Stimulated activated CD4-positive, alpha-beta T cell treated with anti-CD3 and anti-CD28 coated beads, Interleukin-4, amount 100 ng/mL, for 24 hours (primary cell): ENCODE measurements around the gene MYL9.
"Not testable (repeated sequence)": the region's sequence is repeated elsewhere in the genome, so short reads cannot be mapped to it uniquely, and the experiment has no call there.

Experiments used
- DNase-seq: peaks from one replicate; pipeline ENCODE4 v3.0.0-alpha.2; 2020

Gene MYL9

GRCh38 chr20:36541227-36541767, at the start of gene MYL9:
TSS of gene MYL9 (plus strand) at chr20:36541519. CDS start at chr20:36544885, 3,366 bp downstream.
- no peak for DNase-seq

- DNase-seq: peak; percentile 56
These were observed 49.3 kb upstream of the MYL9 start for GRCh38 chr20:36491901-36492617.

DNA sequence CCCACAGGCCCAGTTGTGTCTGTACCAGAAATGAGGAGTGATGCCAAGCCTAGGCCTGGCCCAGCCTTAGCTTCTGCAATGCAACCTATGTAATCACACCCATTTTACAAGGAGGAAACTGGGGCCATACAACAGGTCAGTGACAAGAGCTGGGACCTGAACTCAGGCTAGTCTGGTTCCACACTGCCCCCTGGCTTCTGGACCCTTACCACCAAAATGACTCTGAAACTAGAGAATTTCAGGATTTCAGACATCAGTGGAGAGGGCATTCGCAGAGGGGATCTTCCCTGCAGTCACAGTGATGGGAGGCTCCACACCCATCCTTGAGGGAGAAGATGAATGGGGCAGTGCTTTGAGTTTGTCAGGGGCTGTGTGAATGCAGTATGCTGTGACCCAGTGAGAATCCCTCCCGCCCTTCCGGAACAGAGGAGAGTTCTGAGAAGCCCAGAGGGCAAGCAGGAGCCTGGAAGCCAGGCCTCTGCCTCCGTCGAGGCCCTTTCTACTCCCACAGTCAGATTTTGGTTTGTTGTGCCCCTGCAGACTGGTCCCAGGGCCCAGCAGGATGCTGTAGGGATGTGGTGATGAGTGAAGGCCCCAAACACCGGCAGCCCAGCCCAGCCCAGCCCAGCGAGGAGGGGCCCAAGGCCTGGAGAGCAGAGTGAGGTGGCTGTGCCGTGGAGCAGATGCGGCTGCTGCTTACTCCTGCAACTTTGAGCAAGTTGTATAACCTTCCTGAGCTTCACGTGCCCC, 48.1 kb upstream of the MYL9 start:
- peak; percentile 10 for DNase-seq

GRCh38 chr20:36493801-36494114, 47.6 kb upstream of the MYL9 start:
- DNase-seq: no peak

- no peak for DNase-seq
These were observed 44.3 kb upstream of the MYL9 start for GRCh38 chr20:36496707-36497669.

GRCh38 chr20:36497856-36498255, 43.5 kb upstream of the MYL9 start:
- DNase-seq: no peak

- DNase-seq: no peak
These were observed 42.7 kb upstream of the MYL9 start for GRCh38 chr20:36498386-36499179.

GRCh38 chr20:36499211-36499610, 42.1 kb upstream of the MYL9 start:
- DNase-seq: no peak

DNA sequence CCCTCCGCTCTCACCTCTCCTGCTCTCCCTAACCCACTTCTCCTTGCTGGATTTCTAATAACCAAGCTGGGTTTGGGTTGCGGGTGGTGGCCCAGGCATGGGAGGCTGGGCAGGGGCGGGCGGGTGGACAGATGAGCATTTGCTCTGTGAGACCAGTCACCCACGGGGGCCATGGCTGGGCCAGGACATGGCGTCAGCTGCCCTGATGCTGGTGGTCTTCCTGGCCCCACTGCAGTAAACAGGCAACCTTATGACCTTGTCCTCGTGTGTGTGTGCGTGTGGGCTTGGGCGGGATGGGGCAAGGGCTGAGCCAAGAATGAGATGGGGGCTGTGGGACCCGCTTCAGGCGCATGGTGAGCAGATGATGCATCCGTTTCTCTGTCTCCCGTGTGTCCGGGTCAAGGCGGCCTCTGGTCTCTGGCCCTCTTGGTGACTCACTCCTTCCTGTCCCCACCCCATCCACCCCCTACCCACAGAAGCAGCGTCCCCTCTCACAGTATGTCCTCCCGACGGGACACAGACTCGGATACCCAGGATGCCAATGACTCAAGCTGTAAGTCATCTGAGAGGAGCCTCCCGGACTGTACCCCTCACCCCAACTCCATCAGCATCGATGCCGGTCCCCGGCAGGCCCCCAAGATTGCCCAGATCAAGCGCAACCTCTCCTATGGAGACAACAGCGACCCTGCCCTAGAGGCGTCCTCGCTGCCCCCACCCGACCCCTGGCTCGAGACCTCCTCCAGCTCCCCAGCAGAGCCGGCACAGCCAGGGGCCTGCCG, 41.4 kb upstream of the MYL9 start:
- no peak for DNase-seq

DNA sequence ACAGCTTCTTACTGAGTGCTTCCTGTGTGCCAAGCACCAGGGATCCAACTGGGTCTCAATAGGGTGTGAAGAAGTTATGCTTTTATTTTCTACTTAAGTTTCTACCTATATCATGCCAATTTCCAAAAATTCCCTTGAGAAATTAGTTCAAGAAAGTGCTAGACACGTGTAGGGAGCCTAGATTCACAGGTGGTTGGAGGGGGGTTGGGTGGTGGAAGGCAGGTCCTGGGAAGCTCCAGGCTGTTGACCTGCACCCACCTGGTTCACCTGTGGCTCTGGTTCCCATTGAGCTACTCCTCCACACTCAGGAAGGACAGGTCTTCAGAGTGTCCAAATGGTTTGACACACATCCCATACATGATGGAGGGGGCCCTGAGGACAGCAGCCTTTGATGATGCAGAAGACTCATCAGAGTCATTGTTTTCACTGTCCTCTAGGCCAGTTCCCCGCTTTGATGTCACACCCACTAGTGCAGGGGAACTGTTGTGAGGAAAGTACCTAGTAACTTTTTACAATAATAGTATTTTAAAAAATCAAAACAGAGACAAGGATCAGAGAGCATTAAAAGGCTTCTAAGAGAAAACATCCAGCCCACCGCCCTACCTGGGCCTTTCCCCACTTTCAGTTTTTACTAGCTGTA, 39.8 kb upstream of the MYL9 start:
- DNase-seq: peak; percentile 14

DNA sequence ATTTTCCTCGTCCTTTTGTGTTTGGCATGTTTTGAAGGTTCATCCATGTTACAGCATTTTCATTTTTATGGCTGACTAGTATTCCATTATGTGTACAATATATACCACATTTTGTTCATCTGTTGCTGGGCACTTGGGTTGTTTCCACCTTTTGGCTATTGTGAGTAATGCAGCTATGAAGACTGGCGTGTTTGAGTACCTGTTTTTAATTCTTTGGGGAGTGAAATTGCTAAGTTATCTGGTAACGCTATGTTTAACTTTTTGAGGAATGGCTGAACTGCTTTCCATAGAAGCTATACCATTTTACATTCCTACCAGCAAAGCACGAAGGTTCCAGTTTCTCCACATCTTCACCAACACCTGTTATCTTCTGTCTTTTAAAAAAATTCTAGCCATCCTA, 37.0 kb upstream of the MYL9 start:
- DNase-seq: no peak

DNA sequence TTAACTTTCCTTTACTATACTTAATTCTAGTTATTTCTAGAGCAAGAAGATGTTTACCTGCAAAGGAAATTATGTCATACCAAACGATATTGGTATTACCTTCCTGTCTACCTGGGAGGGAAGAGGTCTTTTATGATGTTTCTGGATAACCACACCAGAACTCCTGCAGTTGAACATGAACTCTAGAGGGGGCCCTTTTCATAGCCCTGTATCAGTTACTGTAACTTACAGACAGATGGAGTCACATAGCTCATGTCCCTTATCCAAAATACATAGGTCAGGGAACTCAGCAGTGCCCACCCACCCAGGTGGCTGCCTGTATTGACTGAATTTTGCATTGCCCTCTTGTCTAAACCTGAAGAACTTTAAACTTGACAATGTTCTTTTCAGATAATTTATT, 35.1 kb upstream of the MYL9 start:
- DNase-seq: no peak

- no peak for DNase-seq
These were observed 33.6 kb upstream of the MYL9 start for GRCh38 chr20:36507746-36508145.

- DNase-seq: no peak
These were observed 22.2 kb upstream of the MYL9 start for GRCh38 chr20:36519012-36519719.

DNA sequence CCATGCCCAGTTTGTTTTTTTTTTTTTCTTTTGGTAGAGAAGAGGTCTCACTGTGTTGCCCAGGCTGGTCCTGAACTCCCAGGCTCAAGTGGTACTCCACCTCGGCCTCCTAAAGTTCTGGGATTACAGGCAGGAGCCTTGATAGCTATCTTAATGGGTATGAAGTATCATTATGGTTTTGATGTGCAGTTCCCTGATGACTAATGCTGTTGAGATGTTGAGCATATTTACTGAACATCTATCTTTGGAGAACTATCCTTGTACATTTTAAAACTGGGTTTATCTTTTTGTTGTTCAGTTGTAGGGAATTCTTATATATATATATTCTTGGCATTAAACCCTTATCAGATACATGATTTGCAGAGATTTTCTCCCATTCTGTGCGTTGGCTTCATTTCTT, 21.4 kb upstream of the MYL9 start:
- DNase-seq: no peak

GRCh38 chr20:36521526-36521925, 19.8 kb upstream of the MYL9 start:
- no peak for DNase-seq

DNA sequence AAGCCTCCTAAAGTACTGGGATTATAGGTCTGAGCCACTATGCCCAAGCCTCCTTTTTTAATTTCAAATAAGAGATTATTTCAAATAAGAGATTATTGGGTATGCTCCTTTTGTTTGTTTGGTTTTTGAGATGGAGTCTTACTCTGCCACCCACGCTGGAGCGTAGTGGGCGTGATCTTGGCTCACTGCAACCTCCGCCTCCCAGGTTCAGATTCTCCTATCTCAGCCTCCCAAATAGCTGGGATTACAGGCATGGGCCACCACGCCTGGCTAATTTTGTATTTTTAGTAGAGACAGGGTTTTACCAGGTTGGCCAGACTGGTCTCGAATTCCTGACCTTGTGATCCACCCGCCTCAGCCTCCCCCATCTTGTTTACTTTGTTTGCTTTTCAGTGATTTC, 18.9 kb upstream of the MYL9 start:
- not testable (repeated sequence) for DNase-seq

- no peak for DNase-seq
These were observed 18.0 kb upstream of the MYL9 start for GRCh38 chr20:36523341-36523740.

GRCh38 chr20:36525620-36526365, 15.5 kb upstream of the MYL9 start:
- DNase-seq: no peak
